GM20000 (cell line): ENCODE measurements around the gene P2RY8.

Source experiments
- DNase-seq: peaks from one replicate; pipeline ENCODE4 v3.0.0; 2012; ENCODE audit warnings: low spot score
- TF ChIP-seq, protein P1 (sequence below): IDR thresholded peaks from 2 replicates; pipeline ENCODE4 v1.5.1; 2012; ENCODE audit warnings: mild to moderate bottlenecking, control low read depth; ENCODE audit errors: extremely low read depth, missing control alignments

Gene P2RY8

GRCh38 chrX:1418901-1419544, 118.0 kb downstream of the P2RY8 start:
- TF ChIP-seq, protein P1, sequence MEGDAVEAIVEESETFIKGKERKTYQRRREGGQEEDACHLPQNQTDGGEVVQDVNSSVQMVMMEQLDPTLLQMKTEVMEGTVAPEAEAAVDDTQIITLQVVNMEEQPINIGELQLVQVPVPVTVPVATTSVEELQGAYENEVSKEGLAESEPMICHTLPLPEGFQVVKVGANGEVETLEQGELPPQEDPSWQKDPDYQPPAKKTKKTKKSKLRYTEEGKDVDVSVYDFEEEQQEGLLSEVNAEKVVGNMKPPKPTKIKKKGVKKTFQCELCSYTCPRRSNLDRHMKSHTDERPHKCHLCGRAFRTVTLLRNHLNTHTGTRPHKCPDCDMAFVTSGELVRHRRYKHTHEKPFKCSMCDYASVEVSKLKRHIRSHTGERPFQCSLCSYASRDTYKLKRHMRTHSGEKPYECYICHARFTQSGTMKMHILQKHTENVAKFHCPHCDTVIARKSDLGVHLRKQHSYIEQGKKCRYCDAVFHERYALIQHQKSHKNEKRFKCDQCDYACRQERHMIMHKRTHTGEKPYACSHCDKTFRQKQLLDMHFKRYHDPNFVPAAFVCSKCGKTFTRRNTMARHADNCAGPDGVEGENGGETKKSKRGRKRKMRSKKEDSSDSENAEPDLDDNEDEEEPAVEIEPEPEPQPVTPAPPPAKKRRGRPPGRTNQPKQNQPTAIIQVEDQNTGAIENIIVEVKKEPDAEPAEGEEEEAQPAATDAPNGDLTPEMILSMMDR: no peak
- DNase-seq: no peak

GRCh38 chrX:1417921-1418771, 118.8 kb downstream of the P2RY8 start:
- TF ChIP-seq, protein P1: no peak

DNA sequence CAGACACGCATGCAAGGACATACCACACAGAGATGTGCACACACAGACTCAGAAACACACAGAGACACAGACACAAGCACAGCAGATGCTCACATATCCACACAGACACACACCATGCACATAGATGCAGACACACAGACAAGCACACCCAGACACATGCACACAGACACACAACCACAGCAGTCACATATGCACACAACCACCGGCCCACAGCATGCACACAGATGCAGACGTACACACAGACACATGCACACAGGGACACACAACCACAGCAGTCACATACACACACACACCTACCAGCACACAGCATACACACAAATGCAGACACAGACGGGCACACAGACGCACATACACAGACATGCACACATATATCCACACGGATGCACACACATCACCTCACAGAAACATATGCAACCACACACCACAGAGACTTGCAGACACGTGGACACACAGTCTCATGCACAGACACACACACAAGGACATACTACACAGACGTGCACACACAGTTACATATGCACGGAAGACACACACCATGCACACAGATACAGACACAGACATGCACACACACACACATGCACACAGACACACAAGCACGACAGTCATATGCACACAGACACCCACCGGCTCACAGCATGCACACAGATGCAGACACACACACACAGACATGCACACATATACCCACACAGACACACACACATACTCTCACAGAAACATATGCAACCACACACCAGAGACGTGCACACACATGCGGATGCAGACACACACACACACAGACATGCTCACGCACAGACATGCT, 119.8 kb downstream of the P2RY8 start:
- TF ChIP-seq, protein P1: no peak
- DNase-seq: no peak

More at GRCh38 chrX:1417921-1418771, 118.8 kb downstream of the P2RY8 start:
- DNase-seq: no peak

GRCh38 chrX:1416327-1416784, 120.6 kb downstream of the P2RY8 start:
- DNase-seq: no peak
- TF ChIP-seq, protein P1: no peak
